Chondrocyte (in vitro differentiated cells): ENCODE data around the gene CDH8. TPM values are rescaled to one million over a fixed set of nuclear protein-coding genes. Genes with fewer than 3 reads are reported as not detected.

ENCODE experiments used
- DNase-seq: peaks from one replicate; pipeline ENCODE4 v3.0.0; 2021; ENCODE audit warnings: mixed read lengths, low spot score
- H3K27ac Mint-ChIP-seq: one replicate; pipeline ENCODE4 v1.8.0; 2021; ENCODE audit warnings: mild to moderate bottlenecking, moderate library complexity, mixed read lengths; ENCODE audit not compliant: unreplicated experiment
- H3K27me3 Mint-ChIP-seq: 2 replicates; pipeline ENCODE4 v1.8.0; 2021; ENCODE audit warnings: low read depth, mixed read lengths
- H3K36me3 Mint-ChIP-seq: 2 replicates; pipeline ENCODE4 v1.8.0; 2021; ENCODE audit warnings: low read depth, mixed read lengths
- H3K4me1 Mint-ChIP-seq: 2 replicates; pipeline ENCODE4 v1.8.0; 2021; ENCODE audit warnings: low read depth, mild to moderate bottlenecking, mixed read lengths
- H3K4me3 Mint-ChIP-seq: one replicate; pipeline ENCODE4 v1.8.0; 2021; ENCODE audit warnings: mild to moderate bottlenecking, moderate library complexity, mixed read lengths; ENCODE audit not compliant: unreplicated experiment
- H3K9me3 Mint-ChIP-seq: 2 replicates; pipeline ENCODE4 v1.8.0; 2021; ENCODE audit warnings: low read depth, mixed read lengths
- CTCF ChIP-seq: fragments of 200-600 bp; sonication (generic); IDR thresholded peaks from 2 replicates; pipeline ENCODE4 v1.5.0; 2021; ENCODE audit warnings: antibody characterized with exemption, mild to moderate bottlenecking, moderate library complexity
- total RNA-seq: library from RNA; stranded (reverse); gene quantifications from 3 replicates; pipeline ENCODE4 v1.2.1, GENCODE V29; 2021

Gene CDH8
- total RNA-seq, 1 donor from 2014 or later, result 5.7 TPM

GRCh38 chr16:61829631-61830030 is 206.6 kb downstream of the CDH8 start:
- Mint-ChIP-seq H3K4me3 (no peak overlapping the region), H3K27ac (no peak overlapping the region), H3K9me3 (peaks cover 3% of the 10 kb centered on the region), H3K4me1 (peaks cover 5% of the 10 kb centered on the region), H3K36me3 (no peaks in the 10 kb centered on the region), H3K27me3 (no peaks in the 10 kb centered on the region)
- no peak for TF ChIP-seq CTCF
- DNase-seq, result no peak

- DNase-seq, result no peak
- no peaks in the 10 kb centered on the region for H3K36me3 Mint-ChIP-seq
- peaks cover 1% of the 10 kb centered on the region for H3K27me3 Mint-ChIP-seq
- no peak overlapping the region for H3K4me3 Mint-ChIP-seq
- TF ChIP-seq CTCF, result no peak
- no peaks in the 10 kb centered on the region for H3K9me3 Mint-ChIP-seq
- H3K4me1 Mint-ChIP-seq, result no peaks in the 10 kb centered on the region
- H3K27ac Mint-ChIP-seq, result no peak overlapping the region
Observed at GRCh38 chr16:61823326-61823725, 212.9 kb downstream of the CDH8 start.

GRCh38 chr16:61820820-61821219 is 215.4 kb downstream of the CDH8 start:
- H3K4me3 Mint-ChIP-seq, result no peak overlapping the region
- no peak for DNase-seq
- H3K27me3 Mint-ChIP-seq, result peaks cover 1% of the 10 kb centered on the region
- H3K4me1 Mint-ChIP-seq, result no peaks in the 10 kb centered on the region
- H3K27ac Mint-ChIP-seq, result no peak overlapping the region
- no peak for TF ChIP-seq CTCF
- H3K36me3 Mint-ChIP-seq, result no peaks in the 10 kb centered on the region
- no peaks in the 10 kb centered on the region for H3K9me3 Mint-ChIP-seq

- TF ChIP-seq CTCF, result no peak
- Mint-ChIP-seq H3K4me1 (no peaks in the 10 kb centered on the region), H3K4me3 (no peak overlapping the region), H3K36me3 (no peaks in the 10 kb centered on the region), H3K27ac (no peak overlapping the region), H3K9me3 (no peaks in the 10 kb centered on the region), H3K27me3 (peaks cover 1% of the 10 kb centered on the region)
- no peak for DNase-seq
Observed at GRCh38 chr16:61820398-61820797, 215.8 kb downstream of the CDH8 start.

GRCh38 chr16:61818850-61819249 is 217.4 kb downstream of the CDH8 start:
- TF ChIP-seq CTCF, result no peak
- H3K9me3 Mint-ChIP-seq, result no peaks in the 10 kb centered on the region
- DNase-seq, result no peak
- H3K27ac Mint-ChIP-seq, result no peak overlapping the region
- no peaks in the 10 kb centered on the region for H3K4me1 Mint-ChIP-seq
- no peak overlapping the region for H3K4me3 Mint-ChIP-seq
- no peaks in the 10 kb centered on the region for H3K36me3 Mint-ChIP-seq
- H3K27me3 Mint-ChIP-seq, result peaks cover 1% of the 10 kb centered on the region
